Endothelial cell of coronary artery (primary cell): ENCODE results near the gene DEFB112. TPM values are rescaled to one million over a fixed set of nuclear protein-coding genes. Genes with fewer than 3 reads are reported as not detected.

Experiments used
- total RNA-seq: library from RNA; depleted of rRNA; stranded (reverse); fragments of >200 nt; gene quantifications from 2 replicates; pipeline ENCODE4 v1.2.3, GENCODE V29; 2014

Gene DEFB112
- not detected in 2 replicates for total RNA-seq

GRCh38 chr6:50049829-50050228 is at the start of gene DEFB112:
Gene DEFB112 (minus strand): TSS chr6:50049929. CDS start chr6:50049869, 60 bp downstream.

GRCh38 chr6:50021894-50022293 is 27.8 kb downstream of the DEFB112 start, which contains the start of gene DEFB110:
Gene DEFB110 (minus strand): TSS chr6:50021994. CDS start chr6:50021935, 59 bp downstream.

Other genes with a start within 250 kb of the DEFB112 start
- gene CRISP1, start 183.4 kb downstream of the DEFB112 start, total RNA-seq: not detected in 2 replicates
- gene DEFB114, start 85.8 kb downstream of the DEFB112 start, total RNA-seq: not detected in 2 replicates
- gene DEFB113, start 80.3 kb downstream of the DEFB112 start, total RNA-seq: not detected in 2 replicates
- gene DEFB110, start 27.9 kb downstream of the DEFB112 start, total RNA-seq: not detected in 2 replicates